ENCODE results near the gene PRPH.
"Not testable (repeated sequence)": the region's sequence is repeated elsewhere in the genome, so short reads cannot be mapped to it uniquely, and the experiment has no call there.

Gene PRPH

GRCh38 chr12:49301760-49302159 is 6.8 kb downstream of the PRPH start:
- DNase-seq (ENCODE audit: low read depth), result no peak

GRCh38 chr12:49304161-49304560 is 9.2 kb downstream of the PRPH start:
- no peak for DNase-seq (ENCODE audit: low read depth)

- DNase-seq (ENCODE audit: low read depth), result no peak
These were observed 11.0 kb downstream of the PRPH start for GRCh38 chr12:49305762-49306510.

- DNase-seq (ENCODE audit: low read depth), result no peak
These were observed 14.4 kb downstream of the PRPH start for GRCh38 chr12:49309386-49309785.

GRCh38 chr12:49310451-49311000 is 15.6 kb downstream of the PRPH start:
- DNase-seq (ENCODE audit: low read depth), result not testable (repeated sequence)

- DNase-seq (ENCODE audit: low read depth), result no peak
These were observed 19.9 kb downstream of the PRPH start for GRCh38 chr12:49314811-49315210.

GRCh38 chr12:49317118-49317517 is 22.2 kb downstream of the PRPH start:
- DNase-seq (ENCODE audit: low read depth), result not testable (repeated sequence)

GRCh38 chr12:49320411-49321103 is 25.6 kb downstream of the PRPH start:
- DNase-seq (ENCODE audit: low read depth), result not testable (repeated sequence)

GRCh38 chr12:49322367-49322707 is 27.4 kb downstream of the PRPH start:
- DNase-seq (ENCODE audit: low read depth), result no peak

GRCh38 chr12:49322708-49323523 is 28.0 kb downstream of the PRPH start, which contains the start of gene TROAP:
TROAP (plus strand) TSS chr12:49323255; CDS start chr12:49323609, 354 bp downstream.
- peak; percentile 92 for DNase-seq (ENCODE audit: low read depth)

GRCh38 chr12:49323524-49324097 is 28.7 kb downstream of the PRPH start:
- no peak for DNase-seq (ENCODE audit: low read depth)

GRCh38 chr12:49325606-49326005 is 30.7 kb downstream of the PRPH start:
- DNase-seq (ENCODE audit: low read depth), result no peak

- DNase-seq (ENCODE audit: low read depth), result no peak
These were observed 32.4 kb downstream of the PRPH start for GRCh38 chr12:49327368-49327767.

GRCh38 chr12:49327887-49328286 is 32.9 kb downstream of the PRPH start:
- no peak for DNase-seq (ENCODE audit: low read depth)

- DNase-seq (ENCODE audit: low read depth), result no peak
These were observed 33.9 kb downstream of the PRPH start for GRCh38 chr12:49328816-49329215.

- DNase-seq (ENCODE audit: low read depth), result no peak
These were observed 35.2 kb downstream of the PRPH start for GRCh38 chr12:49330032-49330619.

GRCh38 chr12:49330631-49331379 is 35.9 kb downstream of the PRPH start:
- no peak for DNase-seq (ENCODE audit: low read depth)

GRCh38 chr12:49331380-49332222 is 36.7 kb downstream of the PRPH start:
- DNase-seq (ENCODE audit: low read depth), result no peak

GRCh38 chr12:49332441-49332861 is 37.5 kb downstream of the PRPH start:
- no peak for DNase-seq (ENCODE audit: low read depth)

- no peak for DNase-seq (ENCODE audit: low read depth)
These were observed 38.0 kb downstream of the PRPH start for GRCh38 chr12:49332891-49333371.
